C4-2B (cell line): Measurements from ENCODE around the gene WDR62.
A peak's percentile ranks its signal among the peaks of the same experiment; 100 is the strongest.

Source experiments
- H3K27ac ChIP-seq: fragments of 450-650 bp; 2 replicates; pipeline ENCODE4 v1.5.1; 2017
- CTCF ChIP-seq: fragments of 450-650 bp; conservative IDR thresholded peaks from 2 replicates; pipeline ENCODE4 v1.5.1; 2017; ENCODE audit warnings: mild to moderate bottlenecking
- ZFX ChIP-seq: fragments of 450-650 bp; IDR thresholded peaks from 2 replicates; pipeline ENCODE4 v1.6.1; 2017

WDR62 gene

GRCh38 chr19:36106991-36107390 lies 52.3 kb downstream of the WDR62 start:
- no peak overlapping the region for H3K27ac ChIP-seq
- TF ChIP-seq ZFX, result no peak

GRCh38 chr19:36108684-36109083 lies 54.0 kb downstream of the WDR62 start:
- H3K27ac ChIP-seq, result no peak overlapping the region
- TF ChIP-seq ZFX (no peak), CTCF (no peak)

- TF ChIP-seq CTCF (no peak), ZFX (no peak)
- no peak within 1 kb of the TSS for H3K27ac ChIP-seq
Observed at GRCh38 chr19:36110487-36111199, 55.9 kb downstream of the WDR62 start, which contains the start of gene OVOL3. Gene OVOL3 (plus strand): TSS chr19:36111143. CDS start chr19:36111203, 60 bp downstream.

GRCh38 chr19:36111200-36111539 lies 56.5 kb downstream of the WDR62 start:
- no peak overlapping the region for H3K27ac ChIP-seq
- TF ChIP-seq ZFX (no peak), CTCF (no peak)

- no peak overlapping the region for H3K27ac ChIP-seq
- TF ChIP-seq CTCF (no peak), ZFX (no peak)
Observed at GRCh38 chr19:36112678-36113077, 58.0 kb downstream of the WDR62 start.

GRCh38 chr19:36113425-36113824 lies 58.7 kb downstream of the WDR62 start:
- peak overlapping the region; percentile 91 for H3K27ac ChIP-seq

GRCh38 chr19:36113894-36114720 lies 59.4 kb downstream of the WDR62 start:
- TF ChIP-seq ZFX, result no peak
- TF ChIP-seq CTCF, result no peak
- peak overlapping the region; percentile 91 for H3K27ac ChIP-seq

More at GRCh38 chr19:36113425-36113824, 58.7 kb downstream of the WDR62 start:
- TF ChIP-seq ZFX, result no peak
- no peak for TF ChIP-seq CTCF
